K562 (cell line): ENCODE measurements around the gene RGS3. TPM values are rescaled to one million over a fixed set of nuclear protein-coding genes. Genes with fewer than 3 reads are reported as not detected.

ENCODE experiments used
- BCL6 ChIP-seq: fragments of 250-450 bp; sonication (Bioruptor Pico); IDR thresholded peaks from 2 replicates; pipeline ENCODE4 v1.4.0; 2020
- CTBP1 ChIP-seq: fragments of 450-650 bp; IDR thresholded peaks from 2 replicates; pipeline ENCODE4 v1.6.1; 2016; ENCODE audit warnings: borderline replicate concordance
- EGR1 ChIP-seq: fragments of 450-650 bp; conservative IDR thresholded peaks from 2 replicates; pipeline ENCODE4 v1.6.1; 2017; ENCODE audit warnings: mild to moderate bottlenecking
- GATAD2B ChIP-seq: fragments of 450-650 bp; IDR thresholded peaks from 2 replicates; pipeline ENCODE4 v1.6.1; 2017; ENCODE audit warnings: mild to moderate bottlenecking, borderline replicate concordance
- MTA2 ChIP-seq: fragments of 450-650 bp; IDR thresholded peaks from 2 replicates; pipeline ENCODE4 v1.6.1; 2016; ENCODE audit warnings: low read depth
- MTA3 ChIP-seq: fragments of 450-650 bp; formaldehyde crosslinking; IDR thresholded peaks from 2 replicates; pipeline ENCODE4 v1.6.1; 2017; ENCODE audit warnings: mild to moderate bottlenecking, borderline replicate concordance
- MYNN ChIP-seq, 2 experiments: sonication (generic); formaldehyde crosslinking in 1 of 2; IDR thresholded peaks; 2 replicates each; pipeline versions ENCODE4 v1.5.0 to v1.6.1; 2016 to 2020; ENCODE audit warnings: antibody characterized with exemption in 1 of 2, missing genetic modification reagents in 1 of 2
- SRF ChIP-seq, 2 experiments: fragments of 250-450, 450-650 bp in 1 of 2; sonication (Bioruptor Pico) in 1 of 2; sonication (generic) in 1 of 2; formaldehyde crosslinking; IDR thresholded peaks; 2 replicates each; pipeline versions ENCODE4 v1.5.0 to v1.5.1; 2020 to 2022; ENCODE audit warnings: mild to moderate bottlenecking in 1 of 2, missing genetic modification reagents in 1 of 2
- ZNF561 ChIP-seq: fragments of 450-650 bp; formaldehyde crosslinking; conservative IDR thresholded peaks from 2 replicates; pipeline ENCODE4 v1.4.0; 2020; ENCODE audit warnings: mild to moderate bottlenecking, moderate library complexity
- ZSCAN32 ChIP-seq: fragments of 450-650 bp; formaldehyde crosslinking; IDR thresholded peaks from 2 replicates; pipeline ENCODE4 v1.4.0; 2020; ENCODE audit warnings: mild to moderate bottlenecking, moderate library complexity
- polyA plus RNA-seq, 8 experiments: library from polyadenylated mRNA; depleted of rRNA in 4 of 8; stranded (reverse) in 5 of 8; unstranded in 3 of 8; fragments of >200 nt; fragmentation: Nextera tagmentation in 2 of 8; fragmentation: Illumina TruSeq in 1 of 8; extraction: Ambion mirVana in 2 of 8; extraction: Trizol in 1 of 8; gene quantifications; 2 replicates each; pipeline versions ENCODE4 v1.2.1 to v1.2.3, GENCODE V29; 2011 to 2014; ENCODE audit warnings: inconsistent platforms in 1 of 8, missing spikeins in 1 of 8
- total RNA-seq, 7 experiments: library from RNA; depleted of rRNA in 6 of 7; stranded (reverse); fragments of >200 nt in 6 of 7; fragmentation: Illumina TruSeq in 2 of 7; extraction: Trizol in 2 of 7; gene quantifications; 2 replicates each; pipeline versions ENCODE4 v1.2.1 to v1.2.3, GENCODE V29; 2011 to 2021; ENCODE audit warnings: low replicate concordance in 1 of 7
- TF ChIP-seq, protein P1 (sequence below): fragments of 250-450 bp; sonication (Bioruptor Pico); IDR thresholded peaks from 2 replicates; pipeline ENCODE4 v1.8.0; 2022; ENCODE audit warnings: moderate library complexity, mild to moderate bottlenecking, inconsistent platforms
- TF ChIP-seq, protein P2 (sequence below): fragments of 250-450 bp; sonication (Bioruptor Pico); IDR thresholded peaks from 2 replicates; pipeline ENCODE4 v1.5.0; 2021; ENCODE audit warnings: mild to moderate bottlenecking, borderline replicate concordance
- TF ChIP-seq, protein P3 (sequence below): fragments of 250-450 bp; sonication (Bioruptor Pico); IDR thresholded peaks from 2 replicates; pipeline ENCODE4 v1.5.0; 2020; ENCODE audit warnings: mild to moderate bottlenecking, borderline replicate concordance
- TF ChIP-seq, protein P4 (sequence below): fragments of 250-450 bp; sonication (Bioruptor Pico); IDR thresholded peaks from 2 replicates; pipeline ENCODE4 v1.8.0; 2021; ENCODE audit warnings: moderate library complexity, mild to moderate bottlenecking, inconsistent platforms
- TF ChIP-seq, protein P5 (sequence below): fragments of 250-450 bp; sonication (Bioruptor Pico); IDR thresholded peaks from 2 replicates; pipeline ENCODE4 v1.5.1; 2021; ENCODE audit warnings: mild to moderate bottlenecking

RGS3 gene
- total and polyA plus RNA-seq, 9 of the 15 experiments (the other 6 are each of a cell fraction or from before 2014, with no cell fraction given) = 0.08 to 2.9 (median 0.95) TPM

DNA sequence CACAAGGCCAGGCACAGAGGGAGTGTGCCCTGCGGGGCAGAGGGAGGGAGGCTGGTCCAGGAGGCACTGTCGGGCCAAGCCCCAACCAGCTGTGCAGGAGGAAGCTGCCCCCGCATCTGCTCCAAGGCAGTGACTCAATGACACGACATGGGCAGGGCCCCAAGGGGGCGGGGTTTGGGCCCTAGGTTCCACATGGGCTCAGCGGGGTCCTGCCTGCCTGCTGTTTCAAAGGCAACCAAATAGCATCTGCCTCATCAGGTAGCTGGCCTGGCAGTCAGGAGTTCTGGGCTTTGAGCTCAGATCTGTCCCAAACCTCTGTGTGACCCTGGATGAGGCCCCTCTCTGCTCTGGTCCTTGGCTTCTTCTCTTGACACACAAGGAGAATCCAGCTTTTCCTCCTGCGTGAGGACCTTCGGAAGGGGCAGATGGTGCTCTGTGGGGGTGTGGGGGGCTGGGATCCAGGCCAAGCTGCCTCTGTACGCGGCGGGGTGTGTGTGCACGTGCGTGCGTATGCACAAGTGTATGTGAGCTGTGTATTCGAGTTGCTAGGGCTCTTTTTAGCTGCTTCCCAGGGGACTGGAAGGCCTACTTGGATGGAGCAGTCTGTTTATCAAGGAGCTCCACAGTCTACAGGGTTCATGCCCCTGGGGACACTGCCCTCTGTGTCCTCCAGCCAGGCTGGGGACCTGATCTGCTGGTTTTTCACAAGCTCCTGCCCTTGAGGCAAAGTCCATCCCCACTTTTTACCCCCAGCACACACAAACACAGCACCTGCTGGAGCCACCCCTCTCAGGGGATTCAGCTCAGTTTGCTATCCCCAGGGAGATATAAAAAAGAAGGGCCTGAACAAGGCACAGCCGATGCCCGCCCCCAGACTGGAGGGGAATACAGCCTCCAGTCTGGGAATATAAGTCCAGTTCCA lies 138.9 kb downstream of the RGS3 start (continued):
- TF ChIP-seq MYNN (IDR thresholded peaks at IDR 0.05) (peak; percentile 38; the same call in 1 of the 2 replicates), MYNN (CRISPR knock-in tag; IDR thresholded peaks at IDR 0.05) (no peak), EGR1 (peak; percentile 89), CTBP1 (peak; percentile 18; the same call in 1 of the 2 replicates), GATAD2B (no peak), MTA2 (no peak), SRF (CRISPR knock-in tag; IDR thresholded peaks at IDR 0.05) (no peak), BCL6 (CRISPR knock-in tag) (no peak), ZSCAN32 (CRISPR knock-in tag) (no peak), MTA3 (peak; percentile 60), ZNF561 (CRISPR knock-in tag) (no peak)
- TF ChIP-seq, protein P1, sequence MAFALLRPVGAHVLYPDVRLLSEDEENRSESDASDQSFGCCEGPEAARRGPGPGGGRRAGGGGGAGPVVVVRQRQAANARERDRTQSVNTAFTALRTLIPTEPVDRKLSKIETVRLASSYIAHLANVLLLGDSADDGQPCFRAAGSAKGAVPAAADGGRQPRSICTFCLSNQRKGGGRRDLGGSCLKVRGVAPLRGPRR (CRISPR knock-in tag) = no peak
- TF ChIP-seq, protein P2, sequence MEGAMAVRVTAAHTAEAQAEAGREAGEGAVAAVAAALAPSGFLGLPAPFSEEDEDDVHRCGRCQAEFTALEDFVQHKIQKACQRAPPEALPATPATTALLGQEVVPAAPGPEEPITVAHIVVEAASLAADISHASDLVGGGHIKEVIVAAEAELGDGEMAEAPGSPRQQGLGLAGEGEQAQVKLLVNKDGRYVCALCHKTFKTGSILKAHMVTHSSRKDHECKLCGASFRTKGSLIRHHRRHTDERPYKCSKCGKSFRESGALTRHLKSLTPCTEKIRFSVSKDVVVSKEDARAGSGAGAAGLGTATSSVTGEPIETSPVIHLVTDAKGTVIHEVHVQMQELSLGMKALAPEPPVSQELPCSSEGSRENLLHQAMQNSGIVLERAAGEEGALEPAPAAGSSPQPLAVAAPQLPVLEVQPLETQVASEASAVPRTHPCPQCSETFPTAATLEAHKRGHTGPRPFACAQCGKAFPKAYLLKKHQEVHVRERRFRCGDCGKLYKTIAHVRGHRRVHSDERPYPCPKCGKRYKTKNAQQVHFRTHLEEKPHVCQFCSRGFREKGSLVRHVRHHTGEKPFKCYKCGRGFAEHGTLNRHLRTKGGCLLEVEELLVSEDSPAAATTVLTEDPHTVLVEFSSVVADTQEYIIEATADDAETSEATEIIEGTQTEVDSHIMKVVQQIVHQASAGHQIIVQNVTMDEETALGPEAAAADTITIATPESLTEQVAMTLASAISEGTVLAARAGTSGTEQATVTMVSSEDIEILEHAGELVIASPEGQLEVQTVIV = no peak
- TF ChIP-seq, protein P3, sequence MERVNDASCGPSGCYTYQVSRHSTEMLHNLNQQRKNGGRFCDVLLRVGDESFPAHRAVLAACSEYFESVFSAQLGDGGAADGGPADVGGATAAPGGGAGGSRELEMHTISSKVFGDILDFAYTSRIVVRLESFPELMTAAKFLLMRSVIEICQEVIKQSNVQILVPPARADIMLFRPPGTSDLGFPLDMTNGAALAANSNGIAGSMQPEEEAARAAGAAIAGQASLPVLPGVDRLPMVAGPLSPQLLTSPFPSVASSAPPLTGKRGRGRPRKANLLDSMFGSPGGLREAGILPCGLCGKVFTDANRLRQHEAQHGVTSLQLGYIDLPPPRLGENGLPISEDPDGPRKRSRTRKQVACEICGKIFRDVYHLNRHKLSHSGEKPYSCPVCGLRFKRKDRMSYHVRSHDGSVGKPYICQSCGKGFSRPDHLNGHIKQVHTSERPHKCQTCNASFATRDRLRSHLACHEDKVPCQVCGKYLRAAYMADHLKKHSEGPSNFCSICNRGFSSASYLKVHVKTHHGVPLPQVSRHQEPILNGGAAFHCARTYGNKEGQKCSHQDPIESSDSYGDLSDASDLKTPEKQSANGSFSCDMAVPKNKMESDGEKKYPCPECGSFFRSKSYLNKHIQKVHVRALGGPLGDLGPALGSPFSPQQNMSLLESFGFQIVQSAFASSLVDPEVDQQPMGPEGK (CRISPR knock-in tag) = no peak
- TF ChIP-seq, protein P4, sequence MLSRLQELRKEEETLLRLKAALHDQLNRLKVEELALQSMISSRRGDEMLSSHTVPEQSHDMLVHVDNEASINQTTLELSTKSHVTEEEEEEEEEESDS (CRISPR knock-in tag) = no peak
- TF ChIP-seq, protein P5, sequence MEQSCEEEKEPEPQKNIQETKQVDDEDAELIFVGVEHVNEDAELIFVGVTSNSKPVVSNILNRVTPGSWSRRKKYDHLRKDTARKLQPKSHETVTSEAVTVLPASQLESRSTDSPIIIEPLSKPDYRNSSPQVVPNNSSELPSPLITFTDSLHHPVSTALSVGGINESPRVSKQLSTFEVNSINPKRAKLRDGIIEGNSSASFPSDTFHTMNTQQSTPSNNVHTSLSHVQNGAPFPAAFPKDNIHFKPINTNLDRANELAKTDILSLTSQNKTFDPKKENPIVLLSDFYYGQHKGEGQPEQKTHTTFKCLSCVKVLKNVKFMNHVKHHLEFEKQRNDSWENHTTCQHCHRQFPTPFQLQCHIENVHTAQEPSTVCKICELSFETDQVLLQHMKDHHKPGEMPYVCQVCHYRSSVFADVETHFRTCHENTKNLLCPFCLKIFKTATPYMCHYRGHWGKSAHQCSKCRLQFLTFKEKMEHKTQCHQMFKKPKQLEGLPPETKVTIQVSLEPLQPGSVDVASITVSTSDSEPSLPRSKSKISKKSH (CRISPR knock-in tag) = no peak
